Kidney (tissue), 14 donors: ENCODE results near the gene AKAP7. TPM values are rescaled to one million over a fixed set of nuclear protein-coding genes. Genes with fewer than 3 reads are reported as not detected.

Experiments
- DNase-seq, 5 donors: peaks; one replicate each; pipeline ENCODE4 v3.0.0-alpha.2; 2013 to 2020
- FAIRE-seq: peaks from 2 replicates; lab custom pipeline; 2012; peaks lifted over from hg19 to GRCh38; lab: Jason Lieb, UNC
- H3K27ac ChIP-seq, 2 donors: one replicate each; pipeline ENCODE4 v1.7.0; 2013; ENCODE audit warnings: low read depth in 2 of 2, low read length in 2 of 2, inconsistent platforms in 1 of 2
- H3K27me3 ChIP-seq: one replicate; pipeline ENCODE4 v1.7.1; 2013; ENCODE audit warnings: low read length, inconsistent platforms; ENCODE audit not compliant: control insufficient read depth, insufficient read depth
- H3K36me3 ChIP-seq, 3 donors: one replicate each; pipeline versions ENCODE4 v1.7.0 to v1.7.1; 2013; ENCODE audit warnings: low read length in 3 of 3, control low read depth in 1 of 3, inconsistent platforms in 1 of 3; ENCODE audit not compliant: insufficient read depth in 3 of 3, control insufficient read depth in 2 of 3
- H3K4me1 ChIP-seq, 3 donors: one replicate each; pipeline versions ENCODE4 v1.7.0 to v1.7.1; 2013; ENCODE audit warnings: low read length in 3 of 3, inconsistent platforms in 1 of 3, low read depth in 1 of 3; ENCODE audit not compliant: control insufficient read depth in 2 of 3, insufficient read depth in 2 of 3
- H3K4me3 ChIP-seq, 3 donors: one replicate each; pipeline versions ENCODE4 v1.7.0 to v1.8.1; 2013; ENCODE audit warnings: low read length in 3 of 3, control low read depth in 1 of 3, inconsistent platforms in 1 of 3
- H3K9ac ChIP-seq, 3 donors: one replicate each; pipeline versions ENCODE4 v1.7.0 to v1.7.1; 2013; ENCODE audit warnings: low read length in 3 of 3, control low read depth in 1 of 3, inconsistent platforms in 1 of 3
- H3K9me3 ChIP-seq, 3 donors: one replicate each; pipeline versions ENCODE4 v1.7.0 to v1.7.1; 2013; ENCODE audit warnings: low read length in 3 of 3, control low read depth in 1 of 3, inconsistent platforms in 1 of 3; ENCODE audit not compliant: control insufficient read depth in 2 of 3, insufficient read depth in 1 of 3
- intact Hi-C: fragments of 100-400 bp; cut with DNase I; formaldehyde crosslinking; loops from one replicate; pipeline ENCODE4 v1.11.1; 2022
- polyA plus RNA-seq: library from polyadenylated mRNA; stranded (reverse); fragments of 350-450 nt; fragmentation: Illumina TruSeq; extraction: RNeasy Lipid Tissue Mini Kit (QIAGEN cat#74804); gene quantifications from one replicate; pipeline ENCODE4 v1.2.3, GENCODE V29; 2014; ENCODE audit warnings: low read depth, low replicate concordance; ENCODE audit not compliant: insufficient read depth
- total RNA-seq: library from RNA; stranded (reverse); fragmentation: NEBNext Ultra II Directional; extraction: Animal tissue kit (Norgen Biotek cat#: 25700); gene quantifications from one replicate; pipeline ENCODE4 v1.2.1, GENCODE V29; 2021
- TF ChIP-seq, protein P1 (sequence below): IDR thresholded peaks from 3 replicates; pipeline ENCODE4 v1.5.1; 2012; ENCODE audit warnings: mild to moderate bottlenecking, moderate library complexity, borderline replicate concordance; ENCODE audit not compliant: insufficient read depth; ENCODE audit errors: extremely low read depth
- donor health status: control.
- donor health status: control.
- donor health status: control.
- donor health status: control.
- donor health status: control.
- donor health status: DM: yes; HTN: yes; CAD: no.
- donor health status: Normal renal cell carcinoma (clear cell type).

Gene AKAP7
- total and polyA plus RNA-seq, 2 donors from 2014 or later = 7.9 to 12.0 TPM

DNA sequence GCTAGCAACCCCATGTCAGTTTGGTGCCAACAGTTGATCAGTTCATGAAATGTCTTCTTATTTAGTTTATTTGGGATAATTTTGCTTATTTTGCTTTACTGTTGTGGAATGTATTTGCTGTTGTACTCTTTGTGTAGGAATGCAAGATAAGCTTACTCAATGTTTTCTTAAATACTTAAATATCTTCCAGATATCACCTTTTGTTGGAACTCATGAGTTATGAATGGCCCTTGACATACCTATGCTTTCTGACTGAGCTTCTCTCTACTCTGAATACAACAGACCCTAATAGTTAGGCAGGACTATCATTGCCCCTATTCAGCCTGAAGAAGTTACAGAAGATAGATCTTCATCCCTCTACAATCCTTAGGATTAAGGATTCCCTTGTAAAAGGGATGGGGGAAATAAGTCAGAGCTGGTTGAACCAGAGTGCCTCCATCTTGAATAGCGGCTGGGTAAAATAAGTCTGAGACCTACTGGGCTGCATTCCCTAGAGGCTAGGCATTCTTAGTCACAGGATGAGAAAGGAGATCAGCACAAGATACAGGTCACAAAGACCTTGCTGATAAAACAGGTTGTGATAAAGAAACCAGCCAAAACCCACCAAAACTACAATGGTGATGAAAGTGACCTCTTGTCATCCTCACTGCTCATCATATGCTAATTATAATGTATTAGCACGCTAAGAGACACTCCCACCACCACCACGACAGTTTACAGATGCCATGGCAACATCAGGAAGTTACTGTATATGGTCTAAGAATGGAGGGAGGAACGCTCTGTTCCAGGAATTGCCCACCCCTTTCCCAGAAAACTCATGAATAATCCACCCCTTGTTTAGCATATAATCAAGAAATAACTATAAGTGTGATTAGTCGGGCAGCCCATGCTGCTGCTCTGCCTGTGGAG is 196.9 kb downstream of the AKAP7 start:
- H3K4me1 ChIP-seq = no peaks in the 10 kb centered on the region
- no peak overlapping the region for H3K9ac ChIP-seq
- H3K36me3 ChIP-seq = no peaks in the 10 kb centered on the region
- no peaks in the 10 kb centered on the region for H3K27me3 ChIP-seq
- TF ChIP-seq, protein P1, sequence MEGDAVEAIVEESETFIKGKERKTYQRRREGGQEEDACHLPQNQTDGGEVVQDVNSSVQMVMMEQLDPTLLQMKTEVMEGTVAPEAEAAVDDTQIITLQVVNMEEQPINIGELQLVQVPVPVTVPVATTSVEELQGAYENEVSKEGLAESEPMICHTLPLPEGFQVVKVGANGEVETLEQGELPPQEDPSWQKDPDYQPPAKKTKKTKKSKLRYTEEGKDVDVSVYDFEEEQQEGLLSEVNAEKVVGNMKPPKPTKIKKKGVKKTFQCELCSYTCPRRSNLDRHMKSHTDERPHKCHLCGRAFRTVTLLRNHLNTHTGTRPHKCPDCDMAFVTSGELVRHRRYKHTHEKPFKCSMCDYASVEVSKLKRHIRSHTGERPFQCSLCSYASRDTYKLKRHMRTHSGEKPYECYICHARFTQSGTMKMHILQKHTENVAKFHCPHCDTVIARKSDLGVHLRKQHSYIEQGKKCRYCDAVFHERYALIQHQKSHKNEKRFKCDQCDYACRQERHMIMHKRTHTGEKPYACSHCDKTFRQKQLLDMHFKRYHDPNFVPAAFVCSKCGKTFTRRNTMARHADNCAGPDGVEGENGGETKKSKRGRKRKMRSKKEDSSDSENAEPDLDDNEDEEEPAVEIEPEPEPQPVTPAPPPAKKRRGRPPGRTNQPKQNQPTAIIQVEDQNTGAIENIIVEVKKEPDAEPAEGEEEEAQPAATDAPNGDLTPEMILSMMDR = no peak
- intact Hi-C loops = no loop called here
- FAIRE-seq (no peak), DNase-seq (no peak)
- no peak overlapping the region for H3K4me3 ChIP-seq
- no peaks in the 10 kb centered on the region for H3K9me3 ChIP-seq
- no peak overlapping the region for H3K27ac ChIP-seq

Other genes with a start within 250 kb of the AKAP7 start
- gene EPB41L2, start 72.2 kb upstream of the AKAP7 start, total RNA-seq = 111 TPM
- gene EPB41L2, start 72.2 kb upstream of the AKAP7 start, polyA plus RNA-seq = 19.6 TPM